PC-9 (cell line): ENCODE data around the gene SLC39A9. TPM values are rescaled to one million over a fixed set of nuclear protein-coding genes. Genes with fewer than 3 reads are reported as not detected.
A peak's percentile ranks its signal among the peaks of the same experiment; 100 is the strongest.

ENCODE experiments used
- BruUV-seq: library from RNA; stranded (reverse); fragments of 400-500 nt; replicated peaks from 2 replicates; lab custom pipeline; 2021; lab: Mats Ljungman, UMichigan
- CTCF ChIA-PET: fragments of 300-600 bp; sonication (Branson Sonifier 250); formaldehyde crosslinking; loops from one replicate; lab custom pipeline; 2022; ENCODE audit warnings: antibody characterized with exemption; lab: Charles Lee
- POLR2A ChIA-PET: fragments of 300-600 bp; sonication (Branson Sonifier 250); formaldehyde crosslinking; loops from one replicate; lab custom pipeline; 2022; ENCODE audit warnings: antibody characterized with exemption; ENCODE audit not compliant: unreplicated experiment; lab: Charles Lee
- DNase-seq, 2 experiments: peaks; one replicate each; pipeline versions ENCODE4 v3.0.0 to v3.0.0-alpha.2; 2015 to 2022; ENCODE audit warnings: mixed read lengths in 1 of 2
- H2AFZ ChIP-seq: fragments of 200-600 bp; sonication (generic); 2 replicates; pipeline ENCODE4 v1.8.1; 2017; ENCODE audit warnings: antibody characterized with exemption
- H3F3A ChIP-seq: fragments of 200-600 bp; sonication (generic); 2 replicates; pipeline ENCODE4 v1.8.1; 2017; ENCODE audit warnings: antibody characterized with exemption, mild to moderate bottlenecking, low read depth; ENCODE audit not compliant: insufficient read depth
- H3K27ac ChIP-seq: fragments of 200-600 bp; sonication (generic); 2 replicates; pipeline ENCODE4 v1.6.1; 2016; ENCODE audit warnings: mixed run types
- H3K27me3 ChIP-seq: fragments of 200-600 bp; sonication (generic); 2 replicates; pipeline ENCODE4 v1.6.1; 2016; ENCODE audit warnings: low read depth, mixed run types; ENCODE audit not compliant: insufficient read depth
- H3K36me3 ChIP-seq: fragments of 200-600 bp; sonication (generic); 2 replicates; pipeline ENCODE4 v1.6.1; 2016; ENCODE audit warnings: low read depth, mixed run types
- H3K4me1 ChIP-seq: fragments of 200-600 bp; sonication (generic); replicated peaks from 2 replicates; pipeline ENCODE4 v1.6.1; 2016; ENCODE audit warnings: mixed run types; ENCODE audit not compliant: insufficient read depth
- H3K4me2 ChIP-seq: fragments of 200-600 bp; sonication (generic); 2 replicates; pipeline ENCODE4 v1.6.1; 2017; ENCODE audit warnings: mixed run types
- H3K4me3 ChIP-seq: fragments of 200-600 bp; sonication (generic); 2 replicates; pipeline ENCODE4 v1.6.1; 2016; ENCODE audit warnings: mixed run types
- H3K79me2 ChIP-seq: fragments of 200-600 bp; sonication (generic); 2 replicates; pipeline ENCODE4 v1.6.1; 2017; ENCODE audit warnings: low read depth, mixed run types
- H3K9me2 ChIP-seq: fragments of 200-600 bp; sonication (generic); 2 replicates; pipeline ENCODE4 v1.8.1; 2017; ENCODE audit warnings: mild to moderate bottlenecking; ENCODE audit not compliant: insufficient read depth
- H3K9me3 ChIP-seq: fragments of 200-600 bp; sonication (generic); 2 replicates; pipeline ENCODE4 v1.8.1; 2016; ENCODE audit warnings: low read depth; ENCODE audit not compliant: insufficient read depth
- H4K20me1 ChIP-seq: fragments of 200-600 bp; sonication (generic); 2 replicates; pipeline ENCODE4 v1.8.1; 2017; ENCODE audit not compliant: insufficient read depth
- CTCF ChIP-seq: fragments of 200-600 bp; sonication (generic); conservative IDR thresholded peaks from 2 replicates; pipeline ENCODE4 v1.6.1; 2017; ENCODE audit warnings: mixed run types, antibody characterized with exemption, mild to moderate bottlenecking, moderate library complexity
- EZH2 ChIP-seq: fragments of 200-600 bp; sonication (generic); IDR thresholded peaks from 2 replicates; pipeline ENCODE4 v1.8.0; 2017; ENCODE audit warnings: antibody characterized with exemption, low read depth
- intact Hi-C: fragments of 100-400 bp; cut with micrococcal nuclease; formaldehyde crosslinking; loops from one replicate; pipeline ENCODE4 v1.10.0; 2022; ENCODE audit not compliant: unreplicated experiment
- total RNA-seq: library from RNA; stranded (reverse); gene quantifications from 2 replicates; pipeline ENCODE4 v1.2.3, GENCODE V29; 2021

SLC39A9 gene
- total RNA-seq, 1 experiment from 2014 or later: 95.1 TPM

GRCh38 chr14:69449216-69449615 lies 50.7 kb downstream of the SLC39A9 start:
- BruUV-seq: no TSS peak
- H3K4me1 ChIP-seq: no peaks in the 10 kb centered on the region
- H4K20me1 ChIP-seq: no peaks in the 10 kb centered on the region; the same call in 1 of the 2 replicates
- no peak overlapping the region for H3K4me2 ChIP-seq
- no peak for DNase-seq
- H2AFZ ChIP-seq: no peak overlapping the region
- 0 out of 2 replicates have a peak, but pooled peaks cover 6% of the 10 kb centered on the region for H3F3A ChIP-seq
- intact Hi-C loops: no loop called here
- TF ChIP-seq EZH2 (no peak), CTCF (no peak)
- H3K9me2 ChIP-seq: no peaks in the 10 kb centered on the region
- H3K27ac ChIP-seq: no peak overlapping the region
- CTCF ChIA-PET: interaction anchor here (0.6 kb wide), 2 partner anchors 43 to 574 kb away, joined by 3 to 10 read pairs; no protein-coding TSS in a partner anchor
- POLR2A ChIA-PET: no interaction called here
- no peaks in the 10 kb centered on the region for H3K27me3 ChIP-seq
- no peaks in the 10 kb centered on the region for H3K79me2 ChIP-seq
- H3K4me3 ChIP-seq: no peak overlapping the region
- H3K9me3 ChIP-seq: no peaks in the 10 kb centered on the region
- no peaks in the 10 kb centered on the region; the same call in 1 of the 2 replicates for H3K36me3 ChIP-seq

DNA sequence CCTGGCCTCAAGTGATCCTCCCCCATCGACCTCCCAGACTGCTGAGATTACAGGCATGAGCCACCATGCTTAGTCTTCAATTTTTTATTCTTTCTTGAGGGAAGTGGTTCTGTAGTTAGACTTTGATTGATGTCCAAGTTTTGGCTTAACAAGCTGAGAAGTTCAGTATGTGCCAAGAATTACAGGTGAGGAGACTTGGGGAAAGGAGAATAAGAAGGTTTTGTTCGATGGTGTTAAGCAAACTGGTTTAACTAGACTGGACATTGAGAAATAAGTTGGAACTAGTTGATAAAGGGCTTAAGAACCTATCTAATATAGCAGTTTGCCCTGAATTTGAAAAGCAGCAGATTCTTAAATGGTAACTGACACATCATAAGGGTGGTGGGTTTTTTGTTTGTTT lies 53.4 kb downstream of the SLC39A9 start:
- H3K27ac ChIP-seq: no peak overlapping the region
- H3K4me1 ChIP-seq: no peaks in the 10 kb centered on the region
- H3K4me3 ChIP-seq: no peak overlapping the region
- no peaks in the 10 kb centered on the region for H3K27me3 ChIP-seq
- 0 out of 2 replicates have a peak, but pooled peaks cover 3% of the 10 kb centered on the region for H3F3A ChIP-seq
- peak in 1 of 2 experiments; percentile 80 for DNase-seq
- H3K9me2 ChIP-seq: no peaks in the 10 kb centered on the region
- H3K9me3 ChIP-seq: no peaks in the 10 kb centered on the region
- TF ChIP-seq EZH2 (no peak), CTCF (no peak)
- H3K4me2 ChIP-seq: no peak overlapping the region
- no peaks in the 10 kb centered on the region for H3K79me2 ChIP-seq
- ChIA-PET POLR2A (no interaction called here), CTCF (no interaction called here)
- no peaks in the 10 kb centered on the region; the same call in 1 of the 2 replicates for H4K20me1 ChIP-seq
- peaks cover 13% of the 10 kb centered on the region for H3K36me3 ChIP-seq
- intact Hi-C loops: no loop called here
- no TSS peak for BruUV-seq
- no peak overlapping the region for H2AFZ ChIP-seq

DNA sequence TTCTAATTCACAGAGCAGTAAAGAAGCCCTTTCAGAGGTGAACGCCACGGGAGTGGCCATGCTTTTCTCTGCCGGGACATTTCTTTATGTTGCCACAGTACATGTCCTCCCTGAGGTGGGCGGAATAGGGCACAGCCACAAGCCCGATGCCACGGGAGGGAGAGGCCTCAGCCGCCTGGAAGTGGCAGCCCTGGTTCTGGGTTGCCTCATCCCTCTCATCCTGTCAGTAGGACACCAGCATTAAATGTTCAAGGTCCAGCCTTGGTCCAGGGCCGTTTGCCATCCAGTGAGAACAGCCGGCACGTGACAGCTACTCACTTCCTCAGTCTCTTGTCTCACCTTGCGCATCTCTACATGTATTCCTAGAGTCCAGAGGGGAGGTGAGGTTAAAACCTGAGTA lies 59.9 kb downstream of the SLC39A9 start:
- intact Hi-C loops: no loop called here
- Histone ChIP-seq H3K4me2 (no peak overlapping the region), H3K4me3 (no peak overlapping the region), H3F3A (peaks cover 19% of the 10 kb centered on the region), H3K9me3 (no peaks in the 10 kb centered on the region), H3K27ac (no peak overlapping the region), H3K27me3 (no peaks in the 10 kb centered on the region), H4K20me1 (no peaks in the 10 kb centered on the region), H3K4me1 (no peaks in the 10 kb centered on the region), H3K36me3 (peaks cover 14% of the 10 kb centered on the region), H3K9me2 (no peaks in the 10 kb centered on the region), H3K79me2 (no peaks in the 10 kb centered on the region), H2AFZ (no peak overlapping the region)
- DNase-seq: no peak
- ChIA-PET CTCF (no interaction called here), POLR2A (no interaction called here)
- BruUV-seq: no TSS peak
- no peak for TF ChIP-seq EZH2
- TF ChIP-seq CTCF: no peak
